Large intestine (tissue), 3 donors: Measurements from ENCODE around the gene TLR3. TPM values are rescaled to one million over a fixed set of nuclear protein-coding genes. Genes with fewer than 3 reads are reported as not detected.

Experiments used
- DNase-seq, 2 donors: peaks; one replicate each; pipeline versions ENCODE4 v3.0.0 to v3.0.0-alpha.2; 2013
- H3K27ac ChIP-seq: one replicate; pipeline ENCODE4 v1.5.1; 2013; ENCODE audit warnings: low read length
- H3K27me3 ChIP-seq: 2 replicates; pipeline ENCODE4 v1.6.1; 2013; ENCODE audit warnings: low read length; ENCODE audit not compliant: control insufficient read depth, insufficient read depth
- H3K36me3 ChIP-seq: 2 replicates; pipeline ENCODE4 v1.6.1; 2013; ENCODE audit warnings: low read length; ENCODE audit not compliant: control insufficient read depth, insufficient read depth
- H3K4me1 ChIP-seq: one replicate; pipeline ENCODE4 v1.6.1; 2013; ENCODE audit warnings: low read length; ENCODE audit not compliant: control insufficient read depth, insufficient read depth
- H3K4me3 ChIP-seq: one replicate; pipeline ENCODE4 v1.5.1; 2013; ENCODE audit warnings: low read length
- H3K9me3 ChIP-seq: one replicate; pipeline ENCODE4 v1.6.1; 2013; ENCODE audit warnings: mild to moderate bottlenecking, low read depth, low read length, moderate library complexity; ENCODE audit not compliant: control insufficient read depth
- WGBS: methylation state at CpG from one replicate; pipeline ENCODE4 v1.1.5; 2013; ENCODE audit warnings: low lambda C conversion rate; ENCODE audit not compliant: insufficient coverage; 5-methylcytosine and 5-hydroxymethylcytosine counted together
- polyA plus RNA-seq: library from polyadenylated mRNA; unstranded; fragments of 120-200 nt; gene quantifications from one replicate; pipeline ENCODE4 v1.2.1, GENCODE V29; 2013

The TLR3 gene
- polyA plus RNA-seq, 1 donor: 2.9 TPM

DNA sequence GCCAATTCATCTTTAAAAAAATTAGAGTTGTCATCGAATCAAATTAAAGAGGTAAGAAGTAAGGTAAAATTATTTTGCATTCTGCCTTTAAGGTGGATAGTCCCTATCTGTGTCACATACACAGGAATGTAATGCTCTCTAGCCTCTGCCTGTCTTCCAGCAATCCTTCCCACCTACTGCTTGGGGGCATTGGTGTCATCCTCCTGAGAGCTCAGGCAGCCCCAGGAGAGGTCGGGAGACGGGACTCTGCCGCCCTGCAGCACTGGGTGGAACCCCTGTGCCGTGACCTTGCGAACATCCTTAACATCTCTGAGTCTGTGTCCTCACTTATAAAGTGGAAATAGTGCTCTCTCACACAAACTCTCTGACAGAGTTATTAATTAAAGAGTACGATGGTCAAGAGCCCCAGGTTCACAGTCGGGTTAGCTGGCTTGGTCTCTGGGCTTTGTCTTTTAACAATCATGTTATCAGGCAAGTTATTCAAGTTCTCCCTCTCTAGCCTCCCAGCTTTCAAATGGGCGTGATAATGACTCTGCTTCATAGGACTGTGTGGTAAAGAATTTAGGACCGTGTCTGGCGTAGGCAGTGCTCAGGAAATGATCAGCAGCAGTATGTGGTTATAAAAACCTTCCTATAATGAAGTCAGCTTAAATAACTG, 10.2 kb downstream of the TLR3 start:
- peak in 1 of 2 donors; percentile 24 for DNase-seq
- Histone ChIP-seq H3K27me3 (no peaks in the 10 kb centered on the region), H3K27ac (no peak overlapping the region), H3K4me3 (no peak overlapping the region), H3K36me3 (no peaks in the 10 kb centered on the region), H3K4me1 (no peaks in the 10 kb centered on the region), H3K9me3 (no peaks in the 10 kb centered on the region)
- WGBS: 45% methylated on average over 2 of the region's 11 CpGs

DNA sequence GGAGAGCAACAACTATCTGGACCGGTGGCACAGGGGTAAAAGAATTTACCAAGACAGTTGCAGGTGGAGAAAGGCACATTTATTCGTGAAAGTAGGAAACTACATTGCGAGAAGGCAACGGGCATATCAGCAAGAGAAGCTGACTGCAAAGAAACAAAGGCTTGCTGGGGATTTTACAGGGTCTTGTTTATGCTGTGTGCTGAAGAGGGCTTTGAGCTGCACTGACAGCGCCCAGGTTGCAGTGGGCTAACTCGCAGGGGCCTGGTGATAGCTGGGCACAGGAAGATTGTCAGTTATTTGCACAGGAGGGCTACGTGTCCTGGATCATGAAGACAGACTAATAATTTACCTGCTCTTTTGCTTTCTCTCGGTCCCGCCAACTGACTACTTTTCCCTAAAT, 10.7 kb downstream of the TLR3 start:
- no peaks in the 10 kb centered on the region for H3K27me3 ChIP-seq
- no peaks in the 10 kb centered on the region for H3K4me1 ChIP-seq
- no peaks in the 10 kb centered on the region for H3K36me3 ChIP-seq
- no peak overlapping the region for H3K4me3 ChIP-seq
- 57% methylated on average over 2 of the region's 9 CpGs for WGBS
- no peak overlapping the region for H3K27ac ChIP-seq
- H3K9me3 ChIP-seq: no peaks in the 10 kb centered on the region
- DNase-seq: no peak

DNA sequence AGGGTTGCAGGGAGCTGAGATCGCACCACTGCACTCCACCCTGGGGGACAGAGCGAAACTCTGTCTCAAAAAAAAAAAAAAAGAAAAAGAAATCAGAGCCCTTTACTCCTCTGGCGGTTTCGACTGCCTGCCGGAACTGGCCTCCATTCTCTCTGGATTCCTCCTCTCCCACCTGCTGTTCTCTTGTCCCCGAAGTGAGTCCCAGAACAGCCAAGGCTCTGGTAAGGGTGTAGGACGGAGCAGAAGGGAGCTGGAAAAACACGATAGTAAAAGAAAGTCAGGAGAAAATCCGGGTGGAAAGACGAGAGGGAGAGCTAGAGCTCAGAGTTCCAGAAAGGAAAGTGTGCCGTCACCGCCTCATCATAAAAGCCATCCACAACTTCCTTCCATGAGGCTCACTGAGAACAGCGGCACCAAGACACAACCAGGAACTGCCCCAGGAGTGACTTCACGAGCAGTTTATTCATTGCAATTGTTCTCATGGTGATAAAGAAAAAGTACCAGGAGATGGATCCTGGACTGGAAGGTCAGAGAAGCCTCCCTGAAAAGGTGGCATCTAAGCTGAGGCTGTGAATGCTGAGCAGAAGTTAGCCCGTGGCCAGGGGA, 12.3 kb downstream of the TLR3 start:
- H3K9me3 ChIP-seq: no peaks in the 10 kb centered on the region
- no peaks in the 10 kb centered on the region for H3K36me3 ChIP-seq
- no peaks in the 10 kb centered on the region for H3K27me3 ChIP-seq
- no peaks in the 10 kb centered on the region for H3K4me1 ChIP-seq
- no peak for DNase-seq
- H3K4me3 ChIP-seq: no peak overlapping the region
- 61% methylated on average over 4 of the region's 15 CpGs for WGBS
- no peak overlapping the region for H3K27ac ChIP-seq

DNA sequence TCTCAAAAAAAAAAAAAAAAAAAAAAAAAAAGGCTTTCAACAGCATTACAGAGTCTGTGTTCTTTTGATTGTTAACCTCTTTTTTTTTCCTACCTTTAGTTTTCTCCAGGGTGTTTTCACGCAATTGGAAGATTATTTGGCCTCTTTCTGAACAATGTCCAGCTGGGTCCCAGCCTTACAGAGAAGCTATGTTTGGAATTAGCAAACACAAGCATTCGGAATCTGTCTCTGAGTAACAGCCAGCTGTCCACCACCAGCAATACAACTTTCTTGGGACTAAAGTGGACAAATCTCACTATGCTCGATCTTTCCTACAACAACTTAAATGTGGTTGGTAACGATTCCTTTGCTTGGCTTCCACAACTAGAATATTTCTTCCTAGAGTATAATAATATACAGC, 13.3 kb downstream of the TLR3 start:
- no peak for DNase-seq
- H3K9me3 ChIP-seq: no peaks in the 10 kb centered on the region
- no peaks in the 10 kb centered on the region for H3K27me3 ChIP-seq
- no peak overlapping the region for H3K4me3 ChIP-seq
- H3K27ac ChIP-seq: no peak overlapping the region
- 62% methylated on average over 3 of the region's 4 CpGs for WGBS
- H3K4me1 ChIP-seq: no peaks in the 10 kb centered on the region
- no peaks in the 10 kb centered on the region for H3K36me3 ChIP-seq

DNA sequence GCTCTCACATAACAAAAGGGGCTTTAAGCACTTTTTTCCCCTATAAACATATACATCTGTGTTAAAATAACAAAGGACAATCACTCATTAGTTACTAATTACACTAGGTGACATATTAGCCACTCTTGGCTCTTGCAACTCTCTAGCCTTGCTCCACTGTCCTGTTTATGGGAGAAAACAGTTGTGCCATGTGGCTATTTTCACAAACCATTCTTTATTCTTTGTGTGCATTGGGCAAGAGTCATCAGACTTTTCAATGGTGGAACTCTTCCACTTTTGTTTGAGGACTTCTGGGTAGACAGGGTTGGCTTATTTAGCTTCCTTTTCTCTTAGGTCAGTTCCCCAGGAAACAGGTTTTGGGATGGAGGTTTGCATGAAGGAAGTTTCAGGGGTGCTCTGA, 19.6 kb downstream of the TLR3 start:
- DNase-seq: no peak
- no peaks in the 10 kb centered on the region for H3K27me3 ChIP-seq
- H3K4me3 ChIP-seq: no peak overlapping the region
- H3K4me1 ChIP-seq: no peaks in the 10 kb centered on the region
- no peak overlapping the region for H3K27ac ChIP-seq
- H3K9me3 ChIP-seq: no peaks in the 10 kb centered on the region
- no peaks in the 10 kb centered on the region for H3K36me3 ChIP-seq

DNA sequence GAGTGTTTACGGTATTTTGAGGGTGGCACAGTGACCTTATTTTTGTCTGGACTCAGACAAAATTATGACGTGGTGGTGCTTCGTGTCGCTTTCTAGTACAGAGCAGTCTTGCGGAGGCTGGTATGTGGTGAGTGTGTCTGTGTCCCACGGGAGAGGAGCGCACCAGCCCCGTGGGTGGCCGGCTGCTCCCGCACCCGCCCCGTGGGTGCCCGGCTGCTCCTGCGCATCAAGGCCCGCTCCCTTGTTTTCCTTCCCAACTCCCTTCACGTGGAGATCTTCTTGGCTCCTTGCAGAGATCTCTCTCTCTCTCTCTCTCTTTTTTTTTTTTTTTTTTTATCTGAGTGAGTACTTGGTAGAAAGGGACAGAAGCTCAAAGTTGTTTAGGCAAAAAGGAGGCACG, 23.3 kb downstream of the TLR3 start:
- H3K36me3 ChIP-seq: no peaks in the 10 kb centered on the region
- H3K9me3 ChIP-seq: no peaks in the 10 kb centered on the region
- no peaks in the 10 kb centered on the region for H3K4me1 ChIP-seq
- no peak for DNase-seq
- no peak overlapping the region for H3K27ac ChIP-seq
- no CpG with 5 or more reads among the region's 17 CpGs for WGBS
- peaks cover 4% of the 10 kb centered on the region for H3K27me3 ChIP-seq
- no peak overlapping the region for H3K4me3 ChIP-seq

DNA sequence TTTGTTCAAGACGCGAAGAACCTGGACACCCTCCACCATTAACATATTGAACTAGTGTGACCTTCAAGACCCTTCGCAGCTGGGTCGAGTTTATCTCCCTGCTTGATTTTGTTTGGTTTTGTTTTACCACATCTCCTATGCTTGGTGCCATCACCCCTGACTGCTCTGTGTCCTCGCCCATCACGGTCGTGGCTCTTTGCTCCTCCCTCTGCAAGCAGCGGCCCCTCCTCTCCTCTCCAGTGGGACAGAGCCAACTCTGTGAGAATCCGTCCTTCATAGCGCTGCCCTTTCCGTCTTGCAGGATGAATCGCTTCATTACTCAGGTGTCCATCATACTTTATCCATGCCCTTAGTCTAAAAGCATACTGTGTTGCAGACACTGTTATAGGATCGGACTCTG, 26.4 kb downstream of the TLR3 start:
- H3K27me3 ChIP-seq: peaks cover 4% of the 10 kb centered on the region
- DNase-seq: no peak
- H3K4me1 ChIP-seq: no peaks in the 10 kb centered on the region
- H3K27ac ChIP-seq: no peak overlapping the region
- no peaks in the 10 kb centered on the region for H3K36me3 ChIP-seq
- no peak overlapping the region for H3K4me3 ChIP-seq
- H3K9me3 ChIP-seq: no peaks in the 10 kb centered on the region
- WGBS: 40% methylated on average over 1 of the region's 13 CpGs

DNA sequence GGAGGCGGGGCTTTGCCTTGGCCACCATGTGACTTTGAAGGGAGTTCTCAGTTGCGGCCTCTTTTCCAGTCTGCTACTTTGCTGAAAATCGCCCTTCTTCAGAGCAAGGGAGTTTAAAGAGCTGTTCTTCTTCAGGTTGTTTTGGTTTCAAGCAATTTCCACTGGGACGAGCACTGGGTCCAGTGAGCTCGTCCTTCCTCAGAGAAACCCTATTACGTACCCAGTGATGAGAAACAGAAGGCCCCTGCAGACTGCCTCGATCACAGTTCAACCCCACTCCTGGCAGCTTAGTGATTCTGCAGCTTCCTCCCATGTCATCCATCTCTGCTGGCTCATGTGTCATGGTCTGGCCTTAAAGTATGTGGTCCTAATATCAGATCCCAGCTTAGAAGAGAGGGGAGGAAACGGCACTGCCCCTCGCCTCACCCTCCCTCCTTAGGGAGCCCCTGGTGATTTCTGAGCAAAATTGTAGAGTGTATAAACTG, 27.8 kb downstream of the TLR3 start:
- no CpG with 5 or more reads among the region's 9 CpGs for WGBS
- no peaks in the 10 kb centered on the region for H3K9me3 ChIP-seq
- no peaks in the 10 kb centered on the region for H3K36me3 ChIP-seq
- H3K27me3 ChIP-seq: peaks cover 4% of the 10 kb centered on the region
- no peak overlapping the region for H3K4me3 ChIP-seq
- no peak for DNase-seq
- no peaks in the 10 kb centered on the region for H3K4me1 ChIP-seq
- no peak overlapping the region for H3K27ac ChIP-seq

DNA sequence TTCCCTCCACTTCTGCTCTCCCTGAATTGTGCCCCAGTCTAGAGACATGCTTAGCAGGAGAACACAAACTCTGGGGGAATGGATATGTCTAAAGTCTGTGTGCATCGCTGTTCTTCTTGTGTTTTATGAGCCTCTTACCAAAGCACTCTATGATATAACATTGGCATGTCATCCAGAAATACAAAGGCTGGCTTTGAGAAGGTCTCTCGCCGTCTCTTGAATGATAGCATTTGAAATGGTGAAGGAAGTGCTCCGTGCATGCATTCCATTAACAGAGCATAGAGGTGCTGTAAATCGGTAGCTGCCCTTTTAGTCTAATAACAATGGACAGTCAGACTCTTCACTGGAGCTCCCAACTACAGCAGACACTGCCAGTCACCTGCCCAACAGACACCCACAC, 28.4 kb downstream of the TLR3 start:
- Histone ChIP-seq H3K4me3 (no peak overlapping the region), H3K27me3 (peaks cover 4% of the 10 kb centered on the region), H3K36me3 (no peaks in the 10 kb centered on the region), H3K4me1 (no peaks in the 10 kb centered on the region), H3K27ac (no peak overlapping the region), H3K9me3 (no peaks in the 10 kb centered on the region)
- no CpG with 5 or more reads among the region's 5 CpGs for WGBS
- DNase-seq: no peak

DNA sequence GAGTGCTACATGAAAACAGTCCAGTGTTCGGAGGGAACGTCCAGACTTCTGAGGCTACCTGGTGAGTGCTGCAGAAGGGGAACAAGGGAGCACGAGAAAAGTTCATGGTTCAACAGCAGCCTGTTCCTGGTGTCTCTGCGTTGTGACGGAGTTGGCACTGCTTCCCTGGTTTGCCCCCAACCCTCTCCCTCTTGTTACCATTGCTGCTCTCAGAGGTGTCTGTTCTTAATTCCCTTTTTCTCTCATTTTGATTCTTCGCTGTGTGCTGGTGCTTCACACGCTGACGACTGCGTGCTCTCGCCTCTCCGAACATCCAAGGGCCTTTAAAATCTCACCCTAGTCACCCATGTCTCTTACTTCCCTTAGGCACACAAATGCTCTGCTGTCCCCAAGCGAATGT, 34.0 kb downstream of the TLR3 start:
- whole genome bisulfite sequencing: 98% methylated on average over 10 of the region's 12 CpGs
- Histone ChIP-seq H3K9me3 (no peaks in the 10 kb centered on the region), H3K27ac (no peak overlapping the region), H3K36me3 (no peaks in the 10 kb centered on the region), H3K4me3 (no peak overlapping the region), H3K4me1 (peaks cover 7% of the 10 kb centered on the region), H3K27me3 (peaks cover 2% of the 10 kb centered on the region)
- no peak for DNase-seq
